AG09319 (cell line): ENCODE results near the gene DUS4L.

Experiments used
- DNase-seq: peaks from one replicate; pipeline ENCODE4 v3.0.0-alpha.2; 2010; ENCODE audit warnings: low read depth; ENCODE audit errors: extremely low read depth
- TF ChIP-seq, protein P1 (sequence below): IDR thresholded peaks from 2 replicates; pipeline ENCODE4 v1.5.1; 2011; ENCODE audit warnings: low read depth, mild to moderate bottlenecking, inconsistent platforms, low read length, moderate library complexity

The DUS4L gene

DNA sequence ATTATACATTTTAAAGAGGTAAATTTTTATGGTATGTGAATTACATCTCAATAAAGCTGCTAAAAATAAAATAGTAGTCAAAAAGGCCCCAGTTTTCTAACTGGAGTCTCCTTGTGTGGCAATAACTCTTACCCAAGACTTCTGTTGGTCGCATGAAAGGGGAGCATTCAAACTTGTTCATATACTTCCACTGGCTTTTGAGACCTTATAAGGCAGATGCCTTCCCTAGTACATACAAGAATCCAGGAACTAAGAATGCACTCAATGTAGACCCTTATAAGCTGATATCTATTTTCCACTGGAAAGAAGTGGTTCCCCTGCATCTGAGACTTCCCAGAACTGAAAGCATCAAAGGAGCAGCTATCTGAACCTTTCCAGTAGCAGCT, 29.2 kb downstream of the DUS4L start:
- no peak for DNase-seq
- TF ChIP-seq, protein P1, sequence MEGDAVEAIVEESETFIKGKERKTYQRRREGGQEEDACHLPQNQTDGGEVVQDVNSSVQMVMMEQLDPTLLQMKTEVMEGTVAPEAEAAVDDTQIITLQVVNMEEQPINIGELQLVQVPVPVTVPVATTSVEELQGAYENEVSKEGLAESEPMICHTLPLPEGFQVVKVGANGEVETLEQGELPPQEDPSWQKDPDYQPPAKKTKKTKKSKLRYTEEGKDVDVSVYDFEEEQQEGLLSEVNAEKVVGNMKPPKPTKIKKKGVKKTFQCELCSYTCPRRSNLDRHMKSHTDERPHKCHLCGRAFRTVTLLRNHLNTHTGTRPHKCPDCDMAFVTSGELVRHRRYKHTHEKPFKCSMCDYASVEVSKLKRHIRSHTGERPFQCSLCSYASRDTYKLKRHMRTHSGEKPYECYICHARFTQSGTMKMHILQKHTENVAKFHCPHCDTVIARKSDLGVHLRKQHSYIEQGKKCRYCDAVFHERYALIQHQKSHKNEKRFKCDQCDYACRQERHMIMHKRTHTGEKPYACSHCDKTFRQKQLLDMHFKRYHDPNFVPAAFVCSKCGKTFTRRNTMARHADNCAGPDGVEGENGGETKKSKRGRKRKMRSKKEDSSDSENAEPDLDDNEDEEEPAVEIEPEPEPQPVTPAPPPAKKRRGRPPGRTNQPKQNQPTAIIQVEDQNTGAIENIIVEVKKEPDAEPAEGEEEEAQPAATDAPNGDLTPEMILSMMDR, result no peak

DNA sequence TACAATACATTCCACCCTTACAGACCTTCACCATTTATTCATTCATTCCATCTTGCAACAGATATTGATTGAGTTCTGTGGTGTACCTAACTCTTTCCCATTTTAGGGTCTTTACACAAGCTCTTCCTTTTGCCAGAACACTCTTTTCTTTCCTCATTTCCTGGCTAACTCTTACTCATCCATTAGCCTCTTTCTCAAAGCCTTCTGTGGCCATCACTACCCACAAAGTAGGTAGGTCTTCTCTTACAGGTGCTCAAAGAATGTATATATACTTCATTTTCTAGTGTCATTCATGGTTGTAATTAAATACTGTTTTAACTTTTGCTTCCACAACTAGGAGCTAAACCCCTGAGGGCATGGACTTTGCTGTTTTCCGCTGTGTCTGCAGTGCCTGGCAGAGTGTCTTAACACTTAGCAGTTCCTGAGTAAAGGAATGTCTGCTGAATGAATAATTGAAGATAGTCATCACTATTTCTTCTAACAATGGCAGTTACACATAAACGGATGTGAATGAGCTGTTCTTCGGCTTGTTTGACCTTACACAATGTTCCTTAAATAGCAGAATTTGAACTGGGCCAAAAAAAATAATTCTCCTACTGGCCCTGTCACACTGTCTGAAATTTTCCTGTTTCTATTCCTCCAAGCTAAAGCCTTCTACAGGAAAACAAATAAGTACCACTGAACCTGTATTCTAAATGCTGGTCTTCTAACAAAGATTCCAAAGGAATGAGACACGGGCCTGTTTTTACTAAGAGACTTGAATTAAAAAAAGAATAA, 31.4 kb downstream of the DUS4L start:
- TF ChIP-seq, protein P1, result no peak

DNA sequence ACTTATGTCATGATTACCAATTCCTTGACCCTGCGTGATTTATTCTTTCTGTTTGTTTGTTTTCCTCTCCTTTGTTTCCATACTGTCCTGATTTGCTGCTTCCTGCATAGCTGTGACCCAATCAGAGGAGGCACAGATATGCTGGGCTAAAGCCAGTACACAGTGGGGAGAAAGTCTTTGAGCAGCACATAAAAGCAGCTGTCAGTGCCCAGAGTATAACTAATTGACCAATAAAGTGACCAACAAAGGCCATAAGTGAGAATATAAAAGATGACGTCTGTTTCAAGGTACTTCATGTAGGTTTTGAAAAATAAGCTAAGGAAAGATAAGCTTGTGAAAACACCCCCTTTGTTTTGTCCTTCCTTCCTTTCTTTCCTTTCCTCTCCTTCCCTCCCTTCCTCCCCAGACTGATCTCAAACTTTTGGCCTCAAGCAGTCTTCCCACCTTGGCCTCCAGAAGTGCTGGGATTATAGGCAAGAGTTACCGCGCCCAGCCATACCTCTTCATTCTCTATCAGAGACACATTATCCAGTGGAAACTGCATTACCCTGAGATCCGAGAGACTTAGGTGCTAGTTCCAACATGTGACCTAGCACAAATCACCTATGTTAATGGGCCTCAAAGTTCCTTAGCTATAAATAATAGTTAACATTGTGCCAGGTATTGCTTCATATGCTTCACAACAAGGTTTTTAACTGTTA, 33.3 kb downstream of the DUS4L start:
- TF ChIP-seq, protein P1, result no peak
- no peak for DNase-seq

More for the DNA sequence above, 31.4 kb downstream of the DUS4L start:
- DNase-seq, result no peak

DNA sequence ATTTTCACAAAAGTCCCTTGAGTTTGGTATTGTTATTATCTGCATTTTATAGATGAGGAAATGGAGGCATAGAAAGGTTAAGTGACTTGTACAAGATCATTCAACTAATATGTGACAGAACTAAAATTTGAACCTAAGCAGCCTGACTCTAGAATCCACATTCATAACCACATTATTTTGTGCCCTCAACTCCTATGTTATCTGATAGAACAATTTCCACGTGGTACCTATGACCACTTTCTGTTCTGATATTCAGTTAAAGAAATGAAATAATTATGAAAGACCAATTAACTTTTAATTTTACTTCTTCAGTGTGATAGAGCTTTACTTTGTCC, 33.8 kb downstream of the DUS4L start:
- DNase-seq, result no peak
- TF ChIP-seq, protein P1, result no peak

DNA sequence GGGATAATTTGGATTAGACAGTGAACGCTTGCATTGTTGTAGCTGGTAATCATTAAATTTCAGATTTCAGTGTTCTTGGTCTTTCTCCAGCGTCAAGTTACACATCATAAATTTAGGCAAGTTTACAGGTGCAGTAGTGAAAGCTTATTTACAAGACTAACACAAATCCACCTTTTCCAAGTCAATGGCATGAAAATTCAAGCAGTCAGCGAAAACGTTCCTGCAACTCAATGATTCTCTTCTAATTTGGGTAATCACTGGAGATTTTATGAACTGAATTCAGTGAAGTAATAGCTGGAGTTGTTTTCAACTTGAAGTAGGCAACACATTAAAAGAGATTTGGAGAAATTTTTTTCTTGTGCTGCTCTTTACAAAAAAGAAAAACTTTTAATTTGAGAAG, 34.2 kb downstream of the DUS4L start:
- no peak for DNase-seq

DNA sequence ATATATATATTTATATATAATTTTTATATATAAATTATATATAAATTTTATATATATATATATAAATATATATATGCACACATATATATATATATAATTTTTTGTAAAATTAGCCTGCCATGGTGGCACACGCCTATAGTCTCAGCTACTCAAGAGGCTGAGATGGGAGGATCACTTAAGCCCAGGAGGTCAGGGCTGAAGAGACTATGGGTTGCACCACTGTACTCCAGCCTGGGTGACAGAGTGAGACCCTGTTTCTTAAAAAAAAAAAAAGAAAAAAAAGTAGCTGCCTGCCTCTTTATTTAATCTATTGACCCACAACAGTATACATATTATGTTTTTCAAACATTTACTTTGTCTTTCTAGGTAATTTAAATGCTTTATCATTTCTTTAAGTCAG, 35.5 kb downstream of the DUS4L start:
- no peak for DNase-seq
- TF ChIP-seq, protein P1, result no peak

More for the DNA sequence above, 34.2 kb downstream of the DUS4L start:
- TF ChIP-seq, protein P1, result no peak

DNA sequence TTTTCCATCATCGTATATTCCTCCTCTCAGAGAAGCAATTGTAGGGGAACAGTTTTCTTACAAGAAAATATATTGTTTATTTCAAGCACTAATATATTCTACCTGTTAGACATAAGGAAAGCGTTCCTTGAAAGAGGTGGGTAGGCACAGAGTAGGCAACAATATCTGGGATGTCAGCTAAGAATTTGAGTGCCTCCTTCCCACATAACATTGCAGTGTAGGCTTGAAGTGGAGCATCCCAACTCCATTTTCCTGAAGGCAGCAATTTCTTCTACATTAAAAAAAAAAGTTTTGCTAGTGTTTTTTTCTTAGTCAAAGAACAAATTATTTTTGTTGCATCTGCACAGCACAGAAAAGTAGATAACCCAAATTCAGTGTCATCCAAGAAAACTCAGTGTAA, 37.0 kb downstream of the DUS4L start:
- DNase-seq, result no peak
- TF ChIP-seq, protein P1, result no peak
